ENCODE results near the gene CSDE1. TPM values are rescaled to one million over a fixed set of nuclear protein-coding genes. Genes with fewer than 3 reads are reported as not detected.

CSDE1 gene
- total RNA-seq, 1 donor from 2014 or later: 540 TPM

GRCh38 chr1:114670083-114671010 lies 87.4 kb downstream of the CSDE1 start:
- H3K4me1 Mint-ChIP-seq (ENCODE audit: low read depth): peaks cover 13% of the 10 kb centered on the region
- H3K27ac Mint-ChIP-seq (ENCODE audit: unreplicated experiment): peak overlapping the region; percentile 87
- peak; percentile 47 for TF ChIP-seq CTCF (IDR thresholded peaks at IDR 0.05)
- H3K36me3 Mint-ChIP-seq (ENCODE audit: low read depth): peaks cover 2% of the 10 kb centered on the region
- peaks cover 14% of the 10 kb centered on the region for H3K27me3 Mint-ChIP-seq (ENCODE audit: low read depth)
- peak; percentile 89 for DNase-seq (ENCODE audit: low spot score)
- H3K9me3 Mint-ChIP-seq (ENCODE audit: low read depth): no peaks in the 10 kb centered on the region
- peak overlapping the region; percentile 89 for H3K4me3 Mint-ChIP-seq (ENCODE audit: unreplicated experiment)

DNA sequence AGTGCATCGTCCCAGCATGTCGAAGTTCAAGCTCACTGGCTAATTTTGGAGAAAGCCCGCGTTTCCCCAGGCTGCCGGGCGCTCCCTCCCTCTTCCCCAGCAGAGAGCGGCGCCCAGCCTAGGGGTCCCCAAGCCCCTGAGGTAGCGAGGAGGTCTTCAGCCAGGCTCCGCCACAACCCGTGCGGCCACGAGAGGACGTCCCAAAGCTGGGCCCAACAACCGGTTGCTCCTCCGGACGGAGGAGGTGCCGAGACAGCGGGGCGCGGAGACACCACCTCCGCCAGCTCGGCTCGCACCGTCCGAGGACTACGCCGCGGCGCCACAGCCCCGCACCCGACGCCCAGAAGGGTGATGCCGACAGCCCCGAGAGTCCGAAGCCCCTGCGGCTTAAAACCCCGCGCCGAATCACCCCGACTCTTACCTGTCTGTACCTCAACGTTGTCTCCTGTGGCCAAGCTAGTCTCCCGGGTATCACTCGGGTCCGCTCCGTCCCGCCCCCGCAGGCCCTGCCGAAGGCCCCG lies 88.2 kb downstream of the CSDE1 start, which contains the start of gene DENND2C:
DENND2C (minus strand) TSS at position 488 of the 521 bp plus-strand sequence. CDS start 44,065 bp downstream, outside the sequence.
- TF ChIP-seq CTCF (IDR thresholded peaks at IDR 0.05): no peak
- Mint-ChIP-seq H3K27ac (ENCODE audit: unreplicated experiment) (peak within 1 kb of the TSS; percentile 87), H3K4me1 (ENCODE audit: low read depth) (peaks cover 13% of the 10 kb centered on the region), H3K27me3 (ENCODE audit: low read depth) (peaks cover 9% of the 10 kb centered on the region), H3K4me3 (ENCODE audit: unreplicated experiment) (peak within 1 kb of the TSS; percentile 89), H3K9me3 (ENCODE audit: low read depth) (no peaks in the 10 kb centered on the region), H3K36me3 (ENCODE audit: low read depth) (peaks cover 2% of the 10 kb centered on the region)
- DNase-seq (ENCODE audit: low spot score): peak; percentile 94

DNA sequence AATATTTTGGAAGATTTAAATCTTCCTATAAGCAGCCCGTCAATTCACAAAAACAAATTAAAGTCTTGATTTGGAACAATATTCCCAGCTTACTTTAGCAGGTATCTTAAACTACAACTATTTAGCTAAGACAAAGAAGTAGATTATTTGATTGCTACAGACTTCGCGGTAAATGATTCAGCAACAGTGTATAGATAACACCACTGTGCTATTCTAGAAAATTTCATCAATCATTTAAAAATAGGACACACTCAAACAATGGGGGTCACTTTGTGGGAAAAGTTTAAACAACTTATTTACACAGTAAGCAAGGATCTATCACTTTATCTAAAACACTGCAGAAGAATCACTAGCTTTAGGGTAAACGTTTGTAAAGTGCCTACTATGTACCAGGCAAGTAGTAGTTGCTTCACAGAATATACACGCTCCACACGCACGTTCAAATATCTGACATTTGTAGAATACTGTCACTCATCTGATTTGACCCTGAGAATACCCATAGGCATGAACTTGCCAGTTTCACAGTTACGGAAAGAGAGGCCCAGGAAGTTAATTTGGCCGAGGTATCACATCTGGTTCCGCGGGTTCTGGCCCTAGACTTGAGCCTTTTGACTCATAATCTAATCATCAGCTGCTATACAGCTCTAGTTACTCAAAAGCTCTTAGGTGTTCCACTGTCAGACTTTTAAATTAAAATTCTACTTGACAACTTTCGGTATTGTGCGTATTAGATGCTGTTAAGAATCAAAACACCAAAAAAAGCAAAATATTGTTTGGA lies 88.8 kb downstream of the CSDE1 start:
- Mint-ChIP-seq H3K27me3 (ENCODE audit: low read depth) (peaks cover 4% of the 10 kb centered on the region), H3K4me1 (ENCODE audit: low read depth) (peaks cover 13% of the 10 kb centered on the region), H3K9me3 (ENCODE audit: low read depth) (no peaks in the 10 kb centered on the region), H3K27ac (ENCODE audit: unreplicated experiment) (peak overlapping the region; percentile 62), H3K4me3 (ENCODE audit: unreplicated experiment) (peak overlapping the region; percentile 89), H3K36me3 (ENCODE audit: low read depth) (peaks cover 2% of the 10 kb centered on the region)
- no peak for DNase-seq (ENCODE audit: low spot score)
- TF ChIP-seq CTCF (IDR thresholded peaks at IDR 0.05): no peak

DNA sequence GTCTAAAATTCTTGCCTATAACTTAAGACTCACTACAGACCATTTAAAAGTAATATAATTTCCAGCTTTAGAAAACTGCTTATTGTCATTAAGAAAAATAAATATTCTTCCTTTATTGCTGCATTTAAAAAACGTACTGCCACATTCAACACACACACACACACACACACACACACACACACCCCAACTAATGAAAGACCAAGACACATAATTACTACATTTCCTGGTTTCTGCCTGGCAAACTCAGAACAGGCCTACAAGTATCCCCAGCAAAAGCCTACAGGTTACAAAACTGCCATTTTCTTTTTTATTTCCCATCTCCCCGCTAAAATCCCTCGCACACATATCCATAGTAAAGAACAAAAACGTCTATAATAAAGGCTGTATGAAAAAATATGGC lies 89.4 kb downstream of the CSDE1 start:
- DNase-seq (ENCODE audit: low spot score): no peak
- no peak overlapping the region for H3K4me3 Mint-ChIP-seq (ENCODE audit: unreplicated experiment)
- no peak overlapping the region for H3K27ac Mint-ChIP-seq (ENCODE audit: unreplicated experiment)
- H3K9me3 Mint-ChIP-seq (ENCODE audit: low read depth): no peaks in the 10 kb centered on the region
- peaks cover 2% of the 10 kb centered on the region for H3K36me3 Mint-ChIP-seq (ENCODE audit: low read depth)
- H3K4me1 Mint-ChIP-seq (ENCODE audit: low read depth): peaks cover 13% of the 10 kb centered on the region
- no peak for TF ChIP-seq CTCF (IDR thresholded peaks at IDR 0.05)
- peaks cover 4% of the 10 kb centered on the region for H3K27me3 Mint-ChIP-seq (ENCODE audit: low read depth)

- Mint-ChIP-seq H3K27ac (ENCODE audit: unreplicated experiment) (no peak overlapping the region), H3K4me1 (ENCODE audit: low read depth) (peaks cover 13% of the 10 kb centered on the region), H3K27me3 (ENCODE audit: low read depth) (peaks cover 4% of the 10 kb centered on the region), H3K36me3 (ENCODE audit: low read depth) (peaks cover 2% of the 10 kb centered on the region), H3K4me3 (ENCODE audit: unreplicated experiment) (no peak overlapping the region), H3K9me3 (ENCODE audit: low read depth) (no peaks in the 10 kb centered on the region)
- TF ChIP-seq CTCF (IDR thresholded peaks at IDR 0.05): no peak
- DNase-seq (ENCODE audit: low spot score): no peak
Measured at GRCh38 chr1:114666954-114667353, 90.8 kb downstream of the CSDE1 start.
